Upper lobe of right lung (tissue), 1 donor: ENCODE results near the gene SLC26A9. TPM values are rescaled to one million over a fixed set of nuclear protein-coding genes. Genes with fewer than 3 reads are reported as not detected.

ENCODE experiments used
- ATAC-seq: fragments of 200-7000 bp; cut with Tn5 transposase; one replicate; pipeline ENCODE4 v1.9.1; 2020; ENCODE audit warnings: mild to moderate bottlenecking, moderate library complexity
- DNase-seq: peaks from one replicate; pipeline ENCODE4 v3.0.0-alpha.2; 2020
- H3K27ac ChIP-seq: fragments of 200-600 bp; one replicate; pipeline ENCODE4 v1.8.0; 2022
- H3K27me3 ChIP-seq: fragments of 200-600 bp; one replicate; pipeline ENCODE4 v1.8.0; 2022; ENCODE audit warnings: mild to moderate bottlenecking
- H3K36me3 ChIP-seq: fragments of 200-600 bp; one replicate; pipeline ENCODE4 v1.8.0; 2022
- H3K4me1 ChIP-seq: fragments of 200-600 bp; one replicate; pipeline ENCODE4 v1.8.0; 2022
- H3K4me3 ChIP-seq: fragments of 200-600 bp; one replicate; pipeline ENCODE4 v1.8.0; 2022; ENCODE audit warnings: mild to moderate bottlenecking
- H3K9me3 ChIP-seq: fragments of 200-600 bp; one replicate; pipeline ENCODE4 v1.8.0; 2022
- CTCF ChIP-seq: fragments of 200-600 bp; IDR thresholded peaks from one replicate; pipeline ENCODE4 v1.8.0; 2022; ENCODE audit warnings: antibody characterized with exemption
- intact Hi-C: fragments of 100-400 bp; cut with DNase I; formaldehyde crosslinking; loops from one replicate; pipeline ENCODE4 v1.11.0; 2022
- total RNA-seq: library from RNA; stranded (reverse); fragmentation: NEBNext Ultra II Directional; extraction: Animal tissue kit (Norgen Biotek cat#: 25700); gene quantifications from one replicate; pipeline ENCODE4 v1.2.1, GENCODE V29; 2021
- donor health status: DM: no; HTN: yes; CAD: no; lungs with severe emphysema.

Gene SLC26A9
- total RNA-seq, 1 donor from 2014 or later, result 21.7 TPM

DNA sequence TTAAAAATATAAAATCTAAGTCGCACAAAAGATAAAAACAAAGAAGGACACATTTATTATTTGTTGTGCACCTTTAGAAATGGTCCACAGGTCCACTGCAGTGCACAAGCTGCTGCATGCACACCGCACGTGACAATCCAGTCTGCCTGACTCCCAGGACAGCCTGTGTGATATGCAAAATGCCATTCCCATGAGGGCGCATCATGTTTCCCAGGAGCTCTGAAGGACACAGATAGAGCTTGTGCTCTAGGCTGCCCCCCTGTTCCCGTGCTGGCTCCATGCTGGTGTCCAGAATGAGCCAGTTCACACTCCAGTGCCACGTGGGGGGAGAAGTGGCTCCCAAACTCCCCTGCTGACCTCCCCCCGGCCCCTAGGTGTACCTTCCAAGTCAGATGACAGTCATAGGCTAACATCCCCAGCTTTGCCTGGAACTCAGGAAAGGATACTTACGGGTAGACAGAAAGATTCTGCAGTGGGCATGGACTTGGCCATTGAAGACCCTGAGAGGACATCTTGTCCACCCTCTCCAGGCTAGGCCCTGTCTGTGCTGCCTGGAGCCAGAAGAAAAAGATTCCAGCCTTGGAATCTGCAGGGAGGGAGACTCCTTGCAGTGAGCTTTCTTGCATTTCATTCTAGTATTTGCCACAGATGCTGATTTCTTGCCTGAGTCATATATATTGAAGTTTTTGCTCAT lies 33.6 kb upstream of the SLC26A9 start:
- no peaks in the 10 kb centered on the region for H3K36me3 ChIP-seq
- H3K4me1 ChIP-seq, result peaks cover 10% of the 10 kb centered on the region
- ATAC-seq (no peak), DNase-seq (peak; percentile 47)
- H3K27me3 ChIP-seq, result no peaks in the 10 kb centered on the region
- no peak overlapping the region for H3K4me3 ChIP-seq
- intact Hi-C loops, result loop anchor here (5.0 kb wide), 2 partner anchors 60 to 180 kb away; no protein-coding TSS in a partner anchor
- H3K27ac ChIP-seq, result no peak overlapping the region
- no peak for TF ChIP-seq CTCF
- H3K9me3 ChIP-seq, result no peaks in the 10 kb centered on the region

DNA sequence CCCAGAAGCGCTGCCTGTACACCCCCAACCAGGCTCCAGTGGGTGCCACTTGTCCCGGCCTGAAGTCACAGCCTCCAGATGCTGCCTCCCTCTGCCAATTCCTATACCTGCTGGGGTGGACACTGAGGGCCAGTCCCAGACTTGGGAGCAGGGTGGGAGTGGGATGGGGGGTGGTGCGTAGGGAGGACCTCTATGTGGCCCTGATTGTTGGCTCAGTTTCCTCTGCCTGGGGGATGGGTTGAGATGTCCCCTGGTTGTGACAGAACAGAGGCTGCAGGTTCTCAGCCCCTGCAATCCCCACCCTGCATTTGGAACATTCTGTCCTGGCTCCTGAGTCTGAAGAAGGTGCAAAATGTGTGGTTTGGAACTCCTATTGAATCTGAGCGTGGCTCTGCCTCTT lies 32.8 kb upstream of the SLC26A9 start:
- H3K4me1 ChIP-seq, result peaks cover 10% of the 10 kb centered on the region
- no peaks in the 10 kb centered on the region for H3K36me3 ChIP-seq
- no peaks in the 10 kb centered on the region for H3K9me3 ChIP-seq
- H3K4me3 ChIP-seq, result no peak overlapping the region
- intact Hi-C loops, result loop anchor here (5.0 kb wide), 2 partner anchors 59 to 179 kb away; no protein-coding TSS in a partner anchor
- ATAC-seq, result no peak
- DNase-seq, result no peak
- no peaks in the 10 kb centered on the region for H3K27me3 ChIP-seq
- TF ChIP-seq CTCF, result no peak
- no peak overlapping the region for H3K27ac ChIP-seq

GRCh38 chr1:205975387-205975998 lies 32.2 kb upstream of the SLC26A9 start:
- TF ChIP-seq CTCF, result no peak
- ATAC-seq (no peak), DNase-seq (peak; percentile 69)
- intact Hi-C loops, result loop anchor here (5.0 kb wide), 2 partner anchors 58 to 178 kb away; no protein-coding TSS in a partner anchor
- Histone ChIP-seq H3K4me1 (peaks cover 10% of the 10 kb centered on the region), H3K27ac (no peak overlapping the region), H3K9me3 (no peaks in the 10 kb centered on the region), H3K36me3 (no peaks in the 10 kb centered on the region), H3K4me3 (no peak overlapping the region), H3K27me3 (no peaks in the 10 kb centered on the region)

GRCh38 chr1:205974712-205975111 lies 31.5 kb upstream of the SLC26A9 start:
- no peak overlapping the region for H3K27ac ChIP-seq
- no peak for TF ChIP-seq CTCF
- peaks cover 10% of the 10 kb centered on the region for H3K4me1 ChIP-seq
- DNase-seq (no peak), ATAC-seq (no peak)
- no peaks in the 10 kb centered on the region for H3K27me3 ChIP-seq
- no peaks in the 10 kb centered on the region for H3K9me3 ChIP-seq
- intact Hi-C loops, result loop anchor here (5.0 kb wide), 2 partner anchors 57 to 177 kb away; no protein-coding TSS in a partner anchor
- H3K36me3 ChIP-seq, result no peaks in the 10 kb centered on the region
- no peak overlapping the region for H3K4me3 ChIP-seq

GRCh38 chr1:205973377-205974232 lies 30.3 kb upstream of the SLC26A9 start:
- Histone ChIP-seq H3K4me1 (peaks cover 10% of the 10 kb centered on the region), H3K4me3 (no peak overlapping the region), H3K27ac (no peak overlapping the region), H3K27me3 (no peaks in the 10 kb centered on the region), H3K9me3 (no peaks in the 10 kb centered on the region), H3K36me3 (no peaks in the 10 kb centered on the region)
- DNase-seq, result peak; percentile 13
- ATAC-seq, result no peak
- TF ChIP-seq CTCF, result no peak
- intact Hi-C loops, result no loop called here
